NOMO-1 treated with dmso at 0.1 percent for 144 hours (cell line): ENCODE results near the gene CD48.
"Not testable (repeated sequence)": the region's sequence is repeated elsewhere in the genome, so short reads cannot be mapped to it uniquely, and the experiment has no call there.

Experiments
- DNase-seq: peaks from one replicate; lab custom pipeline; 2025; ENCODE audit not compliant: unreplicated experiment; lab: John Stamatoyannopoulos, UW

Gene CD48

DNA sequence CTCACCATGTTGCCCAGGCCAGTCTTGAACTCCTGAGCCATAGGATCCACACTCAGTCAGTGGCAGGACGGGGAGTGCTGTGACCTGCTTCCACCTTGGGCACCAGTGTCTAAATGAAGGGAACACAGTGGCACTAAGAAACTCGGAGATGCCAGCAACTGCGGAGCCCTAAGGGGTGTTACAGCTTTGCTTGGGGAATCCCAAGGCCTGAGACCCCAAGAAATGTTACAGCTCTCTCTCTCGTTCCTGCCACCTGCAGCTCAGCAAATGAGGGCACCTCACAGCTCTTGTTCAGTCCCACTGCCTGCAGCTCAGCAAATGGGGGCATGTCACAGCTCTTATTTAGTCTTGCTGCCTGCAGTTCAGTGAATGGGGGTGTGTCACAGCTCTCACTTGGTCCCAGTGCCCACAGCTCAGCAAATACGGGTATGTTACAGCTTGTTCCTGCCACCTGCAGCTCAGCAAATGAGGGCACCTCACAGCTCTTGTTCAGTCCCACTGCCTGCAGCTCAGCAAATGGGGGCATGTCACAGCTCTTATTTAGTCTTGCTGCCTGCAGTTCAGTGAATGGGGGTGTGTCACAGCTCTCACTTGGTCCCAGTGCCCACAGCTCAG, 2.5 kb upstream of the CD48 start:
- DNase-seq, result not testable (repeated sequence)

- DNase-seq, result no peak
Measured at GRCh38 chr1:160713161-160713560, 1.5 kb upstream of the CD48 start.

DNA sequence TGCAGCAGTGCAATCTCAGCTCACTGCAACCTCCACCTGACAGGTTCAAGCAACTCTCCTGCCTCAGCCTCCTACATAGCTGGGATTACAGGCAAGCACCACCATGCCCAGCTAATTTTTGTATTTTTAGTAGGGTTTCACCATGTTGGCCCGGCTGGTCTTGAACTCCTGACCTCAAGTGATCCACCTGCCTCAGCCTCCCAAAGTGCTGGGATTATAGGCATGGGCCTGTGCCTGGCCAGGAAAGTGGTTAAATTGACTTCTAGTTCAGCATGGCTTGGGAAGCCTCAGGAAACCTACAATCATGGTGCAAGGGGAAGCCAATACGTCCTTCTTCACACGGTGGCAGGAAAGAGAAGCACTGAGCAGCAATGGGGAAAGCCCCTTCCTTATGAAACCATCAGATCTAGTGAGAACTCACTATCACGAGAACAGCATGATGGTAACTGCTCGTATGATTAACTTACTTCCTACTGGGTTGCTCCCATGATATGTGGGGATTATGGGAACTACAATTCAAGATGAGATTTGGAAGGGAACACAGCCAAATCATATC, 981 bp upstream of the CD48 start:
- DNase-seq, result not testable (repeated sequence)

DNA sequence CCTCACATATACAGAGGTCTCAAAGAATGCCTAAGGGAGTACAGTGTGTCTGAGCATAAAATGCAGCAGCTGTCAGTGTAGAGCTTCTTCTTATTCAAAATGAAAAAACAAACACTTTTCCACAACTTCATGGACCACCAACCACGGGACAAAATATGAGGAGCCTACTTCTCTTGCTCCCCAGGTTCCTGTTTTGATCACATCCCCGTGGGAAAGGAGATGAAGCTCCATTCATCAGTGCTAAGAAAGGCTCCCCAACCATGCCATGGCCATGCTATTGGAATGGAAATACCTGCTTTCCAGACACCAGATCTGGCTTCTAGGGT, 383 bp downstream of the CD48 start:
- no peak for DNase-seq

DNA sequence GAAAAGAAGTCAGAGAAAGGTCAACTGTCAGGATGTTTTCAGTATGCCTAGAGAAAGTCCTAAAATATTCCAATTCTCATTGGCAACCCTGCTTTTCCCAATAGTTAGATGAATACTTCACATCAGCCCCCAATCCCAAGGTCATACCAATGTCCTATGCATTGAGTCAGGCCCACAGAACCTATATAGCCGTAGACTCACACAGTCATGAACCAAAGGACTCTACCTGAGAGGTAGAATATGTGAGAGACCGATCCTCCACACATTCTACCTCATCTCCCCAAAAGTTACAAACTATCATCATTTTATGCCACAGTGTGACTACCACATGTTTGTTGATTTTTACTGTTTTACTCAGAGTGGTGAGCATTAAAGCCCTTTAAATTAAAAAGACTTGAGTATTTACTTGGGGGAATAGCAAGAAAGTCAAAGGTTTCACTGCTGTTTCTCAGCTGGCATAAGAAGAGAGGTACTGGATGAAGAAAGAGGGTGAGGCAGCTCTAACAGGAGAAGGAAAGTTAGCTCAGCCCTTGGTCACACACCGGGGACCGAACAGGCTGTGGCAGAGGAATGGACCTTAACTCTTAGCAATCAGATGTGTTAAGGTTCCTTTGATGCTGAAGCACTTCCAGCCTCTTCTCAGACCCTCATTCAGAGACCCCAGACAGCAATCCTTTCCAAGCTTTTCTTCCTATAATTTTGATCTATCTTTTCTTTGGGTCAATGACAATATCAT, 937 bp downstream of the CD48 start:
- no peak for DNase-seq

DNA sequence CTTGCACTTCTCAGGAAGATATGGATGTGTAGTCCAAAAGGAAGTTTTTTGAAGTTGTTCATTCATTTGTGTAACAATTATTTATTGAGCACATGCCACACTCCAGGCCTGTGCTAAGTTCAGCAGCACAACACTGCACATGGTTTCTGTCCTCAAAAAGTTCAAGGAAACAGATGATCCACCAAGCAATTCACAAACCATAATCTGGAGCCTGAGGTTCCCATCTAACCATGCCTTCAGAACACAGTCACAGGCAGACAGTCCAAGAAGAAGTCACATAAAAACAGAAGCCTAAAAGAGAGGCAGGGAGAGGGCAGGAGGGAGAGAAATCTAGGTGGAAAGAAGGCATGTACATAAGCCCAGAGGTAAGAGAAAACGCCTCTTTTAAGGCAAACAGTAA, 1.9 kb downstream of the CD48 start:
- DNase-seq, result no peak

- DNase-seq, result no peak
Measured at GRCh38 chr1:160708801-160709200, 2.8 kb downstream of the CD48 start.

DNA sequence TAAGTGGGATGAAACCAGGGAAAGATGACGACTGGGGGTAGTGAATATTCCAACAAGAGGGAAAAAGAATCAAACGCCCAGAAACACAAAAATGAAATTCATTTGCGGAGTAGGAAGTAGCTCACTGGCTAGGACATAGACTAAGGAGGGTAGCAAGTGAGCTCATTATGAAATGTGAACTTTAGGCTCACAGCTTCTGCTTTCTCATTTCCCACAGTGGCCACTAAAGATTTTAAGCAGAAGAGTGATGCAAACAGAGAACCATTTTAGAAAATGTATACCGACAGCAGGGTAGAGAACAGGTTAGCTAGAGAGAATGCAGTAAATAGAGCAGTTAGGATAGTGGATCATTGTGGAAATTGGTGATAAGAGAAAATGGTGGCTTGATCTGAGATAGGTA, 3.5 kb downstream of the CD48 start:
- DNase-seq, result peak; percentile 62

DNA sequence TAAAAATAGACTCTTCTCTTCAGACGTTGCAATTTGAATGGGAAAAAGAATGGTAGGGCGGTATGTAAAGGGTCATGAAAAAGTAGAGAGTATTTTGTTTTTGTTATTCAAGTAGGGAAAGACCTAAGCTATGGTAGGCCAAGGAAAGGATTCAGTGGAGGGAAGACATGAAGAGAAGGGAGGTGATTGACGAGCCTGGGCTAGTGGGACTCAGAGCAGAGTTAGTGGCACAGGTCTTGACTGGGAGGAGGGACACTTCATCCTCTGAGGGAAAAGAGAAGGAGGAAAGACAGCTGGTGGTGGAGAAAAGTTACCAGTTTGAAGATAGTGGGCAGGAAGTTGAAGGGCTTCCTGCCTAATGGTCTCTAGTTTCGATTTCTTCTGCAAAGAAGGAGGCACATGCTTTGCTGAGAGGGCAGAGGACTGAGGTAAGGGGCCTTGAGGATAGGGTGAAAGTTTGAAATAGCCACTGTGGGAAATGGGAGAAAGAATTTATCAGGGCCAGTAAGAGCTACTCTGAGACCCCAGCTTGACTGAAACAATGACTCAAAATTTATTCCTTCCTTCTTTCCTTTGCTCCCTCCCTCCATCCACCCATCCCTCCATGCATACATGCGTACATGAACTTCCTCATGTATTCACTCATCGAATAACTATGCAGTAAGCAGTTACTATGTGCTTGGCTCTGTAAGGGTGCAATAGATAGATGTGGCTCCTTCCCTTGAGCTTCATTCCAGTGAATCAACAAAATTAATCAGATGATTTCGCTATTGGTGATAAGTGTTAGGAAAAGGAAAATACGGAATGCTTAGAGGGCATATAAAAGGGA, 4.2 kb downstream of the CD48 start:
- no peak for DNase-seq

GRCh38 chr1:160706526-160707235, 4.9 kb downstream of the CD48 start:
- DNase-seq, result no peak

DNA sequence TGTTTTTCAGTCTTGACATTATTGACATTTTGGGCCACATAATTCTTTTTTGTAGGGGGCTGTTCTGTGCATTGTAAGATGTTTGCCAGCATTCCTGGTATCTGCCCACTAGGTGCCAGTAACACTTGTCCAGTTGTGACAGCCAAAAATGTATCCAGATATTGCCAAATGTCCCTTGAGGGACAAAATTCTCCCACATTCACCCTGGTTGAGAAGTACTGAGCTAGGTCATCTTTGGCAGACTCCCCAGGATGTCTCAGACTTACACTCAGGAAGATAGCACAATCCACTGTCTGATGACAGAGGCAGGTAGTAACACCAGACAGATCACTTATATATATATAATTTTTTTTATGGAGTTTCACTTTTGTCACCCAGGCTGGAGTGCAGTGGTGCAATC, 5.9 kb downstream of the CD48 start:
- no peak for DNase-seq

GRCh38 chr1:160705212-160705621, 6.4 kb downstream of the CD48 start:
- peak; percentile 35 for DNase-seq

DNA sequence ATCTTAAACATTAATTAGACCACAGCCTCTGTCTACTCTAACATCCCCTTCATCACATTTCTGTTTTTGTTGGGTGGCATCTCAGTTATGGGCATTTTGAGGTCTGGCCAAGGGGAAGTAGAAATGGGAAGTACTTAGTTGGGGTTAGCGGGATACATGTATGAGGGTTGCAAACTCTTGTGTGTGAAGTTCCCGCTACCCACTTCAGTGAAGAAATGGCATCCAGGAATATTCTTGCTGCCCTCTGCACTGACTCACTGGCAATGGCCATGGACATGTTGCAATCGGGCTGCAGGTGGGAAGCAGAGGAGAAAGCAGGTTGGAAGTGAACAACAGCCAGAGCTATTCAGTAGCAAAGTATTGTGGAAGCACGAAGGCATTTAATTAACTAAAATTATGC, 7.4 kb downstream of the CD48 start:
- peak; percentile 56 for DNase-seq

DNA sequence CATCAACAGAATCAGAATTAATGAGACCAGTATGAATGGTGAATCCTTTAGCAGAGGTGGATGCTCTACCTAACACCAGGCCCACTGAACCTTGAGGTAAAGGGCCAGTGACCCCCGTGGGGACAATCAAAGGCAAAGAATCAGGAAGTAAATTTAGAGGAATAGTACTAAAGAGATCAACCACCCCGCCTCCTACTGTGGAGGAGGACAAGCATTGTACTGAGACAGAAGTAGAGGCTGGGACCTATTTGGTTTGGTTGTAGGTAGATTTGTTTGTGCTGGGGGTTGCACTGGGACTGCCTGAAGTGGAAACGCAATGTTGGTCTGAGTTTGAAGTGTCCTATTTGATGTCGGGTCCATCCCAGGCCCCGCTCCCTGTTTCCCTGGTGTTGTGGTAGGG, 9.5 kb downstream of the CD48 start:
- no peak for DNase-seq

DNA sequence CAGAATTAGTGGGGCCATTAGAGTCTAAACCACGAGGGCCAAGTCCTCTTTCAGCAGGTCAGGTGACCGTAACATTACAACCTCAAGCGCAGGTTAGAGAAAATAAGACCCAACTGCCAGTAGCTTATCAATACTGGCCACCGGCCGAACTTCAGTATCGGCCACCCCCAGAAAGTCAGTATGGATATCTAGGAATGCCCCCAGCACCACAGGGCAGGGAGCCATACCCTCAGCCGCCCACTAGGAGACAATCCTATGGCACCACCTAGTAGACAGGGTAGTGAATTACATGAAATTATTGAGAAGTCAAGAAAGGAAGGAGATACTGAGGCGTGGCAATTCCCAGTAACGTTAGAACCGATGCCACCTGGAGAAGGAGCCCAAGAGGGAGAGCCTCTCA, 19.2 kb downstream of the CD48 start:
- DNase-seq, result not testable (repeated sequence)

DNA sequence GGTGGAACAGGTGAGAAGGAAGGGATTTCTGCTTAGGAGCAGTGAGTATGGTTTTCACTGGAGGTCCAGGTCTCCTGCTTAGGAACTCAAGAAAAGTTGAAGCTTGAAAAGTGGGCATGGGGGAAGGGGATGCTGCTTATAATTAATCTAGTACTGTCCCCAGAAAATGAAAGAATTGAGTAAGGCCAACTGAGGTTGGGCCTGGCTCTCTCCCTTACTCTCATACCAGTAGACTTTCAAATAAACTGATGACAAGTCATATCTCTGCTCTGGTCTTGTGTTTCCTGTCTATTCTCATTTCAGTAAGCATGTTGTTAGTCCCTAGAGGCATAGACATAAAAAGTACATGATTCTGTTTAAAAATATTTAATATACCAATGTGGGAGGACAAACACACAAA, 26.4 kb downstream of the CD48 start:
- DNase-seq, result no peak

- DNase-seq, result peak; percentile 55
Measured at GRCh38 chr1:160682983-160683865, 28.4 kb downstream of the CD48 start.

DNA sequence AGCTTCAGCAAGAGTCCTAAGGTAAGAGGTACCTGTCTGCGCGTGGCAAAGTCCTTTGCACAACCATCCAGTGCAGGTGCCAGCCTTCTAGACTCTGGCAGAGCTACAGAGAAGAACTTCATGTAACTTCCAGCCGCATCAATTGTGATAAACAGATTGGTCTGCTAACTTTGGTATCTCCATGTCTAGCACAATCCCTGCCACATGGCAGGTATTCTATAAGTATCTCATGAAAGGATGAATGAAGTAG, 29.8 kb downstream of the CD48 start:
- DNase-seq, result no peak

GRCh38 chr1:160681066-160681890, 30.3 kb downstream of the CD48 start:
- peak; percentile 81 for DNase-seq

GRCh38 chr1:160680399-160680798, 31.2 kb downstream of the CD48 start:
- DNase-seq, result no peak
